Activated T-helper 2 cell treated with anti-CD3 and anti-CD28 coated beads, Interferon-gamma antibody, Interleukin-2, Interleukin-4, amounts not matched to agents 10 μg/mL and 5 μg/mL and 100 μg/mL, durations not matched to agents 14 hours and 24 hours and 36 hours (primary cell): ENCODE data around the gene KIF13A. TPM values are rescaled to one million over a fixed set of nuclear protein-coding genes. Genes with fewer than 3 reads are reported as not detected.

ENCODE experiments used
- total RNA-seq: library from RNA; stranded (reverse); gene quantifications from 2 replicates; pipeline ENCODE4 v1.2.3, GENCODE V29; 2022

Gene KIF13A
- total RNA-seq, 1 donor from 2014 or later = not detected

Other genes with a start within 250 kb of the KIF13A start
- 0.23 and 0.43 TPM in 2 replicates for gene NHLRC1, start 135.0 kb upstream of the KIF13A start, total RNA-seq
- 5.0 and 5.2 TPM in 2 replicates for gene TPMT, start 167.4 kb upstream of the KIF13A start, total RNA-seq
- gene KDM1B, start 167.8 kb upstream of the KIF13A start, total RNA-seq = 9.7 and 9.9 TPM in 2 replicates